Measurements from ENCODE around the gene PTPRR.
"Not testable (repeated sequence)": the region's sequence is repeated elsewhere in the genome, so short reads cannot be mapped to it uniquely, and the experiment has no call there.

Gene PTPRR

GRCh38 chr12:70747445-70748260 lies 172.9 kb downstream of the PTPRR start:
- H3K4me1 ChIP-seq (ENCODE audit: control insufficient read depth, insufficient read depth, low read length) = 0 out of 2 replicates have a peak, but pooled peaks cover 2% of the 10 kb centered on the region
- no peak overlapping the region for H3K27ac ChIP-seq (ENCODE audit: low read depth, low read length)
- H3K27me3 ChIP-seq (ENCODE audit: control insufficient read depth, insufficient read depth, low read length) = no peaks in the 10 kb centered on the region
- H3K9me3 ChIP-seq (ENCODE audit: control insufficient read depth, insufficient read depth, low read length) = no peaks in the 10 kb centered on the region
- no peak overlapping the region for H3K9ac ChIP-seq (ENCODE audit: low read depth, low read length)
- no peaks in the 10 kb centered on the region for H3K36me3 ChIP-seq (ENCODE audit: control insufficient read depth, insufficient read depth, low read length)
- H3K4me3 ChIP-seq (ENCODE audit: low read depth, low read length) = no peak overlapping the region

- Histone ChIP-seq H3K9me3 (ENCODE audit: control insufficient read depth, insufficient read depth, low read length) (no peaks in the 10 kb centered on the region), H3K27me3 (ENCODE audit: control insufficient read depth, insufficient read depth, low read length) (no peaks in the 10 kb centered on the region), H3K9ac (ENCODE audit: low read depth, low read length) (no peak overlapping the region), H3K36me3 (ENCODE audit: control insufficient read depth, insufficient read depth, low read length) (no peaks in the 10 kb centered on the region), H3K4me1 (ENCODE audit: control insufficient read depth, insufficient read depth, low read length) (no peaks in the 10 kb centered on the region), H3K27ac (ENCODE audit: low read depth, low read length) (no peak overlapping the region), H3K4me3 (ENCODE audit: low read depth, low read length) (no peak overlapping the region)
These were observed 175.5 kb downstream of the PTPRR start for GRCh38 chr12:70745048-70745447.

DNA sequence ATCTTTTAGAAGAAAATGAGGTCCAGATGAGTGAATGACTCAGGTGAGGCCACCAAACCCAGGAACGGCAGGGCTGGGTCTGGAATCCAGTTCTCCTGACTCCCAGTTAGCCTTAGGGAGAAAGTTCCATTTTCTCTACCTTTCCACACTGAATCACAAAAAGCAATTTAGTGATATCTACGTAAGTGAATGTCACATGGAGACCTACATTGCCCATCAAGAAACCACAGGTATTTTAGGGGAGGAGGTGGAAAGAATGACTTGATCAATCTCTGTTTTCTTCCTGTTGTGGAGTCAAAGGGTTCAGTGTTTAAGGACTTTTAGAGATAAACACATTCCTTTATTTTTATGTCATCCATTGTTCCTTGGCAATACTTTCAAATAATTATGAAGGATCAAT lies 176.4 kb downstream of the PTPRR start:
- Histone ChIP-seq H3K27ac (ENCODE audit: low read depth, low read length) (no peak overlapping the region), H3K4me1 (ENCODE audit: control insufficient read depth, insufficient read depth, low read length) (no peaks in the 10 kb centered on the region), H3K36me3 (ENCODE audit: control insufficient read depth, insufficient read depth, low read length) (no peaks in the 10 kb centered on the region), H3K27me3 (ENCODE audit: control insufficient read depth, insufficient read depth, low read length) (no peaks in the 10 kb centered on the region), H3K9me3 (ENCODE audit: control insufficient read depth, insufficient read depth, low read length) (no peaks in the 10 kb centered on the region), H3K9ac (ENCODE audit: low read depth, low read length) (no peak overlapping the region), H3K4me3 (ENCODE audit: low read depth, low read length) (no peak overlapping the region)

- H3K27ac ChIP-seq (ENCODE audit: low read depth, low read length) = no peak overlapping the region
- H3K9me3 ChIP-seq (ENCODE audit: control insufficient read depth, insufficient read depth, low read length) = no peaks in the 10 kb centered on the region
- H3K9ac ChIP-seq (ENCODE audit: low read depth, low read length) = no peak overlapping the region
- H3K36me3 ChIP-seq (ENCODE audit: control insufficient read depth, insufficient read depth, low read length) = no peaks in the 10 kb centered on the region
- H3K4me3 ChIP-seq (ENCODE audit: low read depth, low read length) = no peak overlapping the region
- no peaks in the 10 kb centered on the region for H3K4me1 ChIP-seq (ENCODE audit: control insufficient read depth, insufficient read depth, low read length)
- H3K27me3 ChIP-seq (ENCODE audit: control insufficient read depth, insufficient read depth, low read length) = no peaks in the 10 kb centered on the region
These were observed 179.3 kb downstream of the PTPRR start for GRCh38 chr12:70741256-70741655.

GRCh38 chr12:70739756-70740155 lies 180.8 kb downstream of the PTPRR start:
- Histone ChIP-seq H3K4me1 (ENCODE audit: control insufficient read depth, insufficient read depth, low read length) (no peaks in the 10 kb centered on the region), H3K9me3 (ENCODE audit: control insufficient read depth, insufficient read depth, low read length) (no peaks in the 10 kb centered on the region), H3K4me3 (ENCODE audit: low read depth, low read length) (no peak overlapping the region), H3K27ac (ENCODE audit: low read depth, low read length) (no peak overlapping the region), H3K9ac (ENCODE audit: low read depth, low read length) (no peak overlapping the region), H3K27me3 (ENCODE audit: control insufficient read depth, insufficient read depth, low read length) (no peaks in the 10 kb centered on the region), H3K36me3 (ENCODE audit: control insufficient read depth, insufficient read depth, low read length) (no peaks in the 10 kb centered on the region)

GRCh38 chr12:70736351-70737133 lies 184.0 kb downstream of the PTPRR start:
- Histone ChIP-seq H3K27me3 (ENCODE audit: control insufficient read depth, insufficient read depth, low read length) (no peaks in the 10 kb centered on the region), H3K27ac (ENCODE audit: low read depth, low read length) (no peak overlapping the region), H3K4me3 (ENCODE audit: low read depth, low read length) (no peak overlapping the region), H3K4me1 (ENCODE audit: control insufficient read depth, insufficient read depth, low read length) (peaks cover 3% of the 10 kb centered on the region; the same call in 1 of the 2 replicates), H3K9me3 (ENCODE audit: control insufficient read depth, insufficient read depth, low read length) (no peaks in the 10 kb centered on the region), H3K9ac (ENCODE audit: low read depth, low read length) (no peak overlapping the region), H3K36me3 (ENCODE audit: control insufficient read depth, insufficient read depth, low read length) (no peaks in the 10 kb centered on the region)

GRCh38 chr12:70735197-70735596 lies 185.3 kb downstream of the PTPRR start:
- not testable (repeated sequence) for H3K27me3 ChIP-seq (ENCODE audit: control insufficient read depth, insufficient read depth, low read length); H3K27ac ChIP-seq (ENCODE audit: low read depth, low read length); H3K4me1 ChIP-seq (ENCODE audit: control insufficient read depth, insufficient read depth, low read length); H3K4me3 ChIP-seq (ENCODE audit: low read depth, low read length); H3K9ac ChIP-seq (ENCODE audit: low read depth, low read length); H3K36me3 ChIP-seq (ENCODE audit: control insufficient read depth, insufficient read depth, low read length); H3K9me3 ChIP-seq (ENCODE audit: control insufficient read depth, insufficient read depth, low read length)

GRCh38 chr12:70733385-70733784 lies 187.2 kb downstream of the PTPRR start:
- no peak overlapping the region for H3K27ac ChIP-seq (ENCODE audit: low read depth, low read length)

GRCh38 chr12:70732287-70732686 lies 188.3 kb downstream of the PTPRR start:
- no peaks in the 10 kb centered on the region for H3K9me3 ChIP-seq (ENCODE audit: control insufficient read depth, insufficient read depth, low read length)
- H3K27ac ChIP-seq (ENCODE audit: low read depth, low read length) = no peak overlapping the region
- no peaks in the 10 kb centered on the region for H3K27me3 ChIP-seq (ENCODE audit: control insufficient read depth, insufficient read depth, low read length)
- H3K4me1 ChIP-seq (ENCODE audit: control insufficient read depth, insufficient read depth, low read length) = peaks cover 3% of the 10 kb centered on the region; the same call in 1 of the 2 replicates
- H3K9ac ChIP-seq (ENCODE audit: low read depth, low read length) = no peak overlapping the region
- H3K36me3 ChIP-seq (ENCODE audit: control insufficient read depth, insufficient read depth, low read length) = no peaks in the 10 kb centered on the region
- H3K4me3 ChIP-seq (ENCODE audit: low read depth, low read length) = no peak overlapping the region

More at GRCh38 chr12:70733385-70733784, 187.2 kb downstream of the PTPRR start:
- Histone ChIP-seq H3K4me3 (ENCODE audit: low read depth, low read length) (no peak overlapping the region), H3K27me3 (ENCODE audit: control insufficient read depth, insufficient read depth, low read length) (no peaks in the 10 kb centered on the region), H3K36me3 (ENCODE audit: control insufficient read depth, insufficient read depth, low read length) (no peaks in the 10 kb centered on the region), H3K9ac (ENCODE audit: low read depth, low read length) (no peak overlapping the region), H3K9me3 (ENCODE audit: control insufficient read depth, insufficient read depth, low read length) (no peaks in the 10 kb centered on the region), H3K4me1 (ENCODE audit: control insufficient read depth, insufficient read depth, low read length) (peaks cover 3% of the 10 kb centered on the region; the same call in 1 of the 2 replicates)

DNA sequence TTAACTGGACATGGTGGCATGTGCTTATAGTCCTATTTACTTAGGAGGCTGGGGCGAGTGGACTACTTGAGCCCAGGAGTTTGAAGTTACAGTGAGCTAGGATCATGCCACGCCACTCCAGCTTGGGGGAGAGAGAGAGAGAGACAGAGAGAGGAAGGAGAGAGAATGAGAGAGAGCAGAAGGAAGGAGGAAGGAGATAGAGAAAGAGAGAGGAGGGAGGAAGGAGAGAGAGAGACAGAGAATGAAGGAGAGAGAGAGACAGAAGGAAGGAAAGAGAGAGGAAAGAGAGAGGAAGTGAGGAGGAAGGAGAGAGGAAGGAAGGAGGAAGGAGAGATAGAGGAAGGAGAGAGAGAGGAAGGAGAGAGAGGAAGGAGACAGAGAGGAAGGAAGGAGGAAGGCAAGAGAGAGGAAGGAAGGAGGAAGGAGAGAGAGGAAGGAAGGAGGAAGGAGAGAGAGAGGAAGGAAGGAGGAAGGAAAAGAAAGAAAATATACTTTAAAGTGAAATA lies 189.8 kb downstream of the PTPRR start:
- Histone ChIP-seq H3K27ac (ENCODE audit: low read depth, low read length) (no peak overlapping the region), H3K4me3 (ENCODE audit: low read depth, low read length) (no peak overlapping the region), H3K9me3 (ENCODE audit: control insufficient read depth, insufficient read depth, low read length) (no peaks in the 10 kb centered on the region), H3K36me3 (ENCODE audit: control insufficient read depth, insufficient read depth, low read length) (no peaks in the 10 kb centered on the region), H3K9ac (ENCODE audit: low read depth, low read length) (no peak overlapping the region), H3K4me1 (ENCODE audit: control insufficient read depth, insufficient read depth, low read length) (peaks cover 3% of the 10 kb centered on the region; the same call in 1 of the 2 replicates), H3K27me3 (ENCODE audit: control insufficient read depth, insufficient read depth, low read length) (no peaks in the 10 kb centered on the region)

GRCh38 chr12:70724444-70724843 lies 196.1 kb downstream of the PTPRR start:
- no peaks in the 10 kb centered on the region for H3K27me3 ChIP-seq (ENCODE audit: control insufficient read depth, insufficient read depth, low read length)
- H3K27ac ChIP-seq (ENCODE audit: low read depth, low read length) = no peak overlapping the region
- no peaks in the 10 kb centered on the region for H3K36me3 ChIP-seq (ENCODE audit: control insufficient read depth, insufficient read depth, low read length)
- no peak overlapping the region for H3K9ac ChIP-seq (ENCODE audit: low read depth, low read length)
- H3K4me1 ChIP-seq (ENCODE audit: control insufficient read depth, insufficient read depth, low read length) = peaks cover 24% of the 10 kb centered on the region
- no peak overlapping the region for H3K4me3 ChIP-seq (ENCODE audit: low read depth, low read length)
- H3K9me3 ChIP-seq (ENCODE audit: control insufficient read depth, insufficient read depth, low read length) = no peaks in the 10 kb centered on the region

Measured in HUES48 (cell line).